Measurements from ENCODE around the gene MCU. TPM values are rescaled to one million over a fixed set of nuclear protein-coding genes. Genes with fewer than 3 reads are reported as not detected.

Gene MCU
- total and polyA plus RNA-seq, 10 of the 15 experiments (the other 5 are each of a cell fraction or from before 2014, with no cell fraction given): 5.1 to 49.1 (median 17.9) TPM

DNA sequence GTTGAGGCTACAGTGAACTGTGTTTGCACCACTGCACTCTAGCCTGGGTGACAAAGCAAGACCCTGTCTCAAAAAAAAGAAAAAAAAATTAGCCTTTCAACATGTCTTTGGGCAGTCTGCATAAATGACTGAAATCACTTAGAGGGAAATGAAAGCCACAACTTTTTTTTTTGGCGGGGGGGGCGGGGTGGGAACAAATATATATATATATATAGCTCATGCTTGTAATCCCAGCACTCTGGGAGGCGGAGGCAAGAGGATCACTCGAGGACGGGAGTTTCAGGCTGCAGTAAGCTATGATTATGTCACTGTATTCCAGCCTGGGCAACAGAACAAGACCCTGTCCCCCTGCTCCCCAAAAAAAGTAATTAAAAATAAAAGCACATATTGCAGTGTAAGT, 42.7 kb upstream of the MCU start:
- FAIRE-seq (no peak), ATAC-seq (peak; percentile 41), DNase-seq (ENCODE audit: low read depth, low spot score) (no peak)
- Histone ChIP-seq H3K27me3 (replicated peaks in 1 of 2; ENCODE audit: control insufficient read depth in 2 of 2, insufficient read depth in 2 of 2, low read length in 1 of 2) (no peaks in the 10 kb centered on the region), H3K36me3 (ENCODE audit: control insufficient read depth in 2 of 2, insufficient read depth in 2 of 2, low read length in 1 of 2) (no peaks in the 10 kb centered on the region), H3K27ac (ENCODE audit: control insufficient read depth, insufficient read depth) (no peak overlapping the region), H3K4me1 (ENCODE audit: control insufficient read depth, insufficient read depth, low read length) (peaks cover 13% of the 10 kb centered on the region), H3K9ac (ENCODE audit: control insufficient read depth, insufficient read depth, low read length) (no peak overlapping the region), H2AFZ (ENCODE audit: control insufficient read depth, low read depth, low read length) (no peak overlapping the region), H3K9me3 (replicated peaks; ENCODE audit: control insufficient read depth, insufficient read depth, low read length) (no peaks in the 10 kb centered on the region), H4K20me1 (ENCODE audit: control insufficient read depth, insufficient read depth) (no peaks in the 10 kb centered on the region), H3K4me2 (ENCODE audit: control insufficient read depth, insufficient read depth) (peak overlapping the region; percentile 52; the same call in 1 of the 2 replicates), H3K79me2 (ENCODE audit: control insufficient read depth, insufficient read depth, low read length) (no peaks in the 10 kb centered on the region), H3K4me3 (no peak overlapping the region)
- ChIA-PET RAD21 (ENCODE audit: unreplicated experiment) (interaction anchor here (1.0 kb wide), 1 partner anchor 42 kb away, joined by 3 read pairs; the partner anchor contains the start of gene MCU), CTCF (interaction anchor here (1.5 kb wide), 1 partner anchor 185 kb away, joined by 3 read pairs; no protein-coding TSS in a partner anchor), POLR2A (interaction anchor here (0.6 kb wide), 1 partner anchor 26 kb away, joined by 5 read pairs; no protein-coding TSS in a partner anchor), SMC1A (ENCODE audit: uncharacterized antibody, unreplicated experiment) (interaction anchor here (0.6 kb wide), 1 partner anchor 43 kb away, joined by 3 read pairs; no protein-coding TSS in a partner anchor)
- no peak for TF ChIP-seq WRNIP1 (IDR thresholded peaks at IDR 0.05; ENCODE audit: borderline replicate concordance, low read depth, low read length)
- no peak for TF ChIP-seq IRF4 (IDR thresholded peaks at IDR 0.05; ENCODE audit: low read depth, low read length)
- TF ChIP-seq ESRRA (IDR thresholded peaks at IDR 0.05; ENCODE audit: low read length): no peak
- no peak for TF ChIP-seq EED (IDR thresholded peaks at IDR 0.05; ENCODE audit: low read depth)
- TF ChIP-seq MEF2A (IDR thresholded peaks at IDR 0.05; ENCODE audit: insufficient read depth, low read depth, low read length): 0 out of 2 replicates have a peak, but pooled peaks have one; percentile 16
- peak; percentile 29; the same call in 1 of the 2 replicates for TF ChIP-seq RUNX3 (IDR thresholded peaks at IDR 0.05; ENCODE audit: low read length)
- TF ChIP-seq TBL1XR1 (IDR thresholded peaks at IDR 0.05; ENCODE audit: low read depth, low read length): no peak
- WGBS (ENCODE audit: insufficient coverage, insufficient replicate concordance, low lambda C conversion rate, missing lambda C conversion rate): 3% methylated on average over 5 of the region's 5 CpGs
- in situ Hi-C loops (cut with MboI) (no loop called here), intact Hi-C loops (cut with micrococcal nuclease; ENCODE audit: unreplicated experiment) (no loop called here)
- BruUV-seq (replicated peaks): no TSS peak

Data from GM12878 (cell line).